Measurements from ENCODE around the gene HS3ST3A1.

- TF ChIP-seq CTCF (IDR thresholded peaks at IDR 0.05), result no peak
- no peak for TF ChIP-seq POLR2A (IDR thresholded peaks at IDR 0.05)
- no peak for TF ChIP-seq POLR2AphosphoS5 (IDR thresholded peaks at IDR 0.05)
Observed at GRCh38 chr17:13576661-13577526, 24.8 kb downstream of the HS3ST3A1 start.
